Measurements from ENCODE around the gene SNF8.
A peak's percentile ranks its signal among the peaks of the same experiment; 100 is the strongest.

Gene SNF8

DNA sequence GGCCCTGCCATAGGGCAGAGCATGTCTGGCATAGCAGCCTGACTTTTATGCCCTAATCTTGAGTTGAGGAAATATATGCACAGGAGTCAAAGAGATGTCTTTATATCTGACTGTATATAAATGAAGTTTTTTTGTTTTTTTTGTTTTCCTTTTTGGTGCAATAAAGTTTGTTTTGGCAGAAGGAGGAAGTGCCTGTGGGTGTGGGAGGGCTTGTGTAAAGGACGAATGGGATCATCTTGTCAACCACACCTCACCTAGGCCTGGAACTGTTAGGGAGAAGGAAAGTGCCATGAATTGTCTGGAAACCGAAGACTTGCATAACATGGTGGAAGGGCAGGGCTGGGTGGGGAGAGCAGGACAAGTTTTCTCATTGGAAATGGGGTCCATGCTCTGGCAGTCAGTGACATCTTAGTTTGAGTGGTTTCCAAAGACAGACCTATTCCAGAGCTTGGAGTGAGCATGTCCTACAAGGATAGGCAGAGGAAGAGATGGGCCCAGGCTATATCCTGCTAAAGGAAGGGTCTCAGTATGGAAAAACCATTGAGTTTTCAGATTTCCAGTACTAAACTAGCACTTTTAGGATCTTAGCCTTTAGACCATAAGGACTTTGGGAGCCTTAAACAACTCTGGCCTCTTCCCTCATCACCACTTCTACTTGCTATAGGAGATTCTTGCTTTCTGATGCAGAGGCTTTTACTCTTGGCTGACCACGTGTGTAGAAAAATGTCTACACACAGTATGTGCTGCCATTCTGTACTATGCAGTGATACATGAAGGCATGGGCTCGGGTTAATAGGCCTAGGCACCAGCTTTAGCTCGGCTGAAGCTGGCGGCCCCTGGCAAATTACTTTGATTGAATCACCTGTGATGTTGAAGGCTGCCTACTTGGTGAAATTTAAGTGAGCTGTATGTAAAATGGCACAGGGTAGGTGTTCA lies 15.5 kb downstream of the SNF8 start:
- DNase-seq = no peak

DNA sequence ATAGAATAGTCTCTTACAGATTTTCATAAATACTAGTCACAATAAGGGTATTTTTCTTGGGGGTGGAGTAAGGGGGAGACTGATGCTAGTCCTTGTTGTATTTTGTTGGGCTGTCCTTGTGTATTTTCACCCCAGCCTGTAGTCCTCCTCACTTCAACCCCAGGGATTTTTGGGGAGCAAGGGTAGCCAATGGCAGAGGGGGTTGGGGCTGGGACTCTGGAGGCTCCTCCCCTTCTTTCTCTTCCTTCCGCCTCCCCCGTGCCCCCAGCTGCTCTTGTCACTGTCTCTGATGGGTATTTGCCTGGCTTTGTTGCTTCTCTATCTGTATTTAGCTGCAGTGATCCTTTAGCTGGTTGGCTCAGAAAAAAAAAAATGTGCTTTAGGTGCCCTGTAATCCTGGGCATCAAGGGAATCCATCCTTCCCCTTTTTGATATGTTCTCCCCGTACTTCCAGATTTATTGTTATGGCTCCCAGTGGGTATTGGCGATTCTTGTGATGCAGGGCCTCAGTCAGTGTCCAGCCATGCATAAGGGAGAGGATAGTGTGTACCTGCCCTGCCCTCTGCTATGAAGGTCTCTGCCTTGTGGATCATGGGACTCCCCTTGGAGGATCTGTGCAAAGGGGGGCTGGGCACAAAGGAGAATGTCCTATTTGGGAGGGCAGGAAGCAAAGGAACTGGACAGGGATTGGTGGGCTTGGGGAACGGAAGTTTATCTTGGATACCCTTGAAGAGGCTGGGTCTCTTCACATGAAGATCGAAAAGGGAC lies 16.5 kb downstream of the SNF8 start:
- no peak for DNase-seq

DNA sequence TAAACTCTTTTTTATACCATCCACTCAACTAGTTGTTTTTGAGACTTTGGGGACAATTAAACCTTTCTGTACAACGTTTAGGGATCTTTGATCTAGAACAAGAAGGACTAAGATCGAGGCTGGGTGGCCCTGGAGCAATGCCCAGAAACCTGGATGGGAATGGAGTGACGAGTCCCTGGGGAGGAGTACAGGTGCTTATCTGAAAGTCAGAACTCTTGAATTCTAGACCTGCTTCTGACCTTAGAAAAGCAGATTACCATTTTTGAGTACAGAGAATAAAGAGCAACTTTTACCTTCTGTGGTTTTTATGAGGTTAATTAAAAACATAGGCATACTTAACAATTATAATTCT lies 18.7 kb downstream of the SNF8 start:
- no peak for DNase-seq

DNA sequence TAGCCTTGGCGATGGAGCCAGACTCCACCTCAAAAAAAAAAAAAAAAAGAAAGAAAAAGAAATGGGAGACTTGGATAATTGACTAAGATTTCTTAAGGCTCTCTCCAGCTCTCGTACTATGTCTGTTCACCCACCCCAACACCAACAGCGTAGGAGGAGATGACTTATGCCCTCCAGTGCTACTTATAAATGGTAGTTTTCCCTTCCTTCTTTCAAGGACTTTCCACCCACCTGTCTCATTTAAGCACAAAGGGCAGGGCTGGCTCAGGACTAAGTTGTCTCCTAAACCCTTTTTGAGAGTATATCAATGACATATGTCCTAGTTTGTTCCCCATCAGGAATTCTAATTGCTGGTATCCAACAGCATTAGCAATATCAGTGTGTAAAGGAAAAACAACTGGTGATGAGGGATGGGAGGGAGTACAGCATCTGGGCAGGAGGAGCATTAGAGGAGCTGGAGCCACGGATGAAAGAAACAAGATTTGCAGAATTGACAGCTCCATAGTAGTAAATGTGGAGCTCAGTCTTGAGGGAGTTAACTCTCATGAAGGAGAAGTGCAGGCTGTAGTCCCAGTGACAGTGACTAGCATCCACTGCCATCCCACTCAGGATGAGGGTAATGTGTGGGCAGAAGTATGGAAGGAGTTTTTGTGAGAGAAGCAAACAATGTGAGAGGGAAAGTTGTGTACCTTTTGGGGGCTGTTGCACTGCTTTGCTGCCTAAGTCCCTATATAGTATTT lies 19.2 kb downstream of the SNF8 start:
- no peak for DNase-seq

DNA sequence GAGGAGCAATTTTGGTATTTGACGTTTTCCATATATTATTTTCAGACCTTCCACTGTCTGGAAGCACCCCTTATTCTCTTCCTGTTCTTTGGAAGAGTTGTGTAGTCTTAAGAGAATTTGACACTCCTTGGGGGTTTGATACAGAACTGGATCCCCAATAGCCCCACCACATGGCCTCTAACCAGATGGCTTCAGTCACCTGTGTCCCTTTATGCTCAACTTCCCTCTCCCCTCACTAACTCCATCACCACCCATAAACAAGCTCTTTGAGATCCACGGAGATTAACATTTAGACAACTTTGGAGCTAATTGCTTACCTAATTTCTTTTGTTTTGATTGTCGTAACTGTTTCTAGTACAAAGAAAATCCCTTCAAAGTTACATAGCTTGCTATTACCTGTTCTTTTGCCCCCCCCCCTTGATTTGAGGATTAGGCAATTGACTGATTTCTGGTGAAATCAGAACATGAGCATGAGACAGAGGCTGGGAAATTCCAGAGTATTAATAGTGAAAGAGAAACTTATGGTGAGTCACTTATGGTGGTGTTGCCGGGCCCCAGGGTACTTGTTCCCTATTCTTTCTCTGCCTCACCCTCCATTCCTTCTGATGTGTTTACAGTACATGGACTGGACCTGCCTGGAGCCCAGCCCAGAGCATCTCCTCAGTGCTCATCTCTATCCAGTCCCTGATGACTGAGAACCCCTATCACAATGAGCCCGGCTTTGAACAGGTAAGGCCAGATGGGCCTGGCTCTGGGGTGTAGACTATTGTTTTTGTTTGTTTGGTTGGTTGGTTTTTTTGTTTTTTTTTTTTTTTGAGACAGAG lies 29.0 kb downstream of the SNF8 start:
- DNase-seq = no peak

DNA sequence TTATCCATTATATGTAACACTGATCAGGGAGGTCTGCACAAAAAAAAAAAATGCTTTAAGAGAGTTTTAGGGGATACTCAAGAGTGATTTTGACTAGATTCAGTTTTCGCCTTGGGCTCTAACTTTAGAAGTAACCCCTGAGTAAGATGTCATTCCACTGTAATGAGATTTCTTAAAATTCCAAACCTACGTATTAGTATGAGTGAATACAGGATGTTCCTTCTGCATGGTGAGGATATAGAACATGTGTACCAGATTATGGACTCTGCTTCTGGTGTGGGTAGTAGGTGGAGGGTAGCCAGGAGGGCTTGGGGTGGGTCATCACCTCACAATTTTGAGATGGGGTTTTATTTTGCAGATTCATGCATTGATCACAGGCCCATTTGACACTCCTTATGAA lies 32.2 kb downstream of the SNF8 start:
- DNase-seq = no peak

DNA sequence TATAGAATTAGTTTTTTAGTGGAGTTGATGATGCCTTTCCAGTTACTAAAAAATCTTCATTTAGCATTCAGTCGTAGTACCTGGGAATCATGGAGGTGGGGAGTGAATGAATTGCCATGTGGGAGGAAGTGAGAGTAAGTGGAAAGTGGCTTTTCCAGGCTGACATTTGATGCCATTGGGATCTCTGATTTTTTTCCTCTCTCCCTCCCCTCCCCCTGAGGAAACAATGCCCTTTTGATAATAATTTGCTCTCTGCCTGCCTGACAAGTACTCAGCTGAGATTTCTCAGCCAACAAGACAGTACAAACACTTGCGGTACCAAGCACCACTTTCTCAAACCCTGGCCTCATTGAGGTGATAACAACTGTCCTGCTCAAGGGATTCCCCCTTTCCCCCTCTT lies 34.3 kb downstream of the SNF8 start:
- peak; percentile 6 for DNase-seq

DNA sequence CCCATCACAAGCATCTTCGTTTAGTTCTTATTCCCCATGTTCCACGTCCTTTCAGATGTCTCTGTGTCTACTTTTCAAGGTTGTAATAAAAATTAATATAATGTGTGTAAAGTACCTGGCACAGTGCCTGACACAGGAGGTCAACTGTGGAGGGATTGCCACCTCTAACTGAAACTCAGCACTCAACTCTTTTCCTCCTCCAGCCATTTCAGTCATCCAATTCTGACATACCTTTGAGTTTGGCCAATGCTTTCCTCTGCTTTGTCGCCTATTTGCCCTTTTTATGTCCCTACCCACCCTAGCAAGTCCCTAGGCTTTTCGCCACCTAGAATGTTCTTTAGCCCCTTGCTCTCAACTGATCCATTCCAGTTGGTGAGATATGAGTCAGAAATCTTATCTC lies 34.9 kb downstream of the SNF8 start:
- DNase-seq = no peak

DNA sequence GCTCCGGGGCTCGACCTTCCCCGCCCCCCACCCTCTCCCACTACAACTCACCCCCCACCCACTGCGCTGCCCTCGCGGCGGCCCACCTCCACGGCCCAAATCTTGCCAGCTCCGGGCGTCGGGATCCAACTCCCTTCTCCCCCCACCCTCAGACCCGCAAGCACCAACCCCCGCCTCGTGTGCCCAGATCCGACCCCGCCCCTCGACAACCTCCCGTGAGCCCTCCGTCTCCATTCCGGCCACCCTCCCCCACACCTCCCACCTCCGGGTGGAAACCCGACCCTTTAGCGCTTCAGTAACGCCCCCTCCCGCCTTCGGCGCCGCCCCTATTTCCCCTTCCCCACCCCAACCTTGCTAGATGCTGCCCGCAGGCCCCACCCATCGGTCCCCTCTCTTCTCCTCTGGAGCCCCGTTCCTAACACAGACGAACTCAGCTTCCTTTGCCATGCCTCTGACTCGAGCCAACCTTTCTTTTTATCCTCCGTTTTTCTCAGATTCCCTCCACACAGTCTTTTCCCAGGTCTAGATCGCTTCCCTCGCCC lies 35.7 kb downstream of the SNF8 start:
- DNase-seq = peak; percentile 71

DNA sequence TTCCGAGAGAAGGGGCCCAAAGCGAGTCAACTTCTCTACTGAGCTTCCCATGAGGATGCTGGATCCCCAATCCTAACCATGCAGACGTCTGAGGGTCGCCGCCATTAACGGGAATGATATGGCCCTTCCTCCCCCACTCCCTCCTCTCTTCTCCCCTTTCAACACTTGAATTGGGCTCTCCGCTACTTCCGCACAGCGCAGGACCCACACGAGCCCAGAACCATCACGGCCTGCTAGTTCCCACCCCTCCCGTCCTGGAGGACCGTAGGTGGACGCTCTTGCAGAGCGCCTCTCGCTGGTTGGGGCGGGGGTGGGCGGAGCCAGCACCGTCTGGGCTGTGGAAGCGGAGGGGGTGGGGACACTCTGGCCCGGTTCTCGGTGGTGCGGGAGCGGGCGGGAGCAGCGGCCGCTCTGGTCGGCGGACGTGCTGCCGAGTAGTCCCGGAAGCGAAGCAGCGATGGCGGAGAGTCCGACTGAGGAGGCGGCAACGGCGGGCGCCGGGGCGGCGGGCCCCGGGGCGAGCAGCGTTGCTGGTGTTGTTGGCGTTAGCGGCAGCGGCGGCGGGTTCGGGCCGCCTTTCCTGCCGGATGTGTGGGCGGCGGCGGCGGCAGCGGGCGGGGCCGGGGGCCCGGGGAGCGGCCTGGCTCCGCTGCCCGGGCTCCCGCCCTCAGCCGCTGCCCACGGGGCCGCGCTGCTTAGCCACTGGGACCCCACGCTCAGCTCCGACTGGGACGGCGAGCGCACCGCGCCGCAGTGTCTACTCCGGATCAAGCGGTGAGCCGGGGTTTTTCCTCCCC lies 36.4 kb downstream of the SNF8 start, which contains the start of gene UBE2Z:
TSS of gene UBE2Z (plus strand) at position 361 of the 797 bp plus-strand sequence. CDS start at position 458, 97 bp downstream.
- DNase-seq = peak; percentile 90

DNA sequence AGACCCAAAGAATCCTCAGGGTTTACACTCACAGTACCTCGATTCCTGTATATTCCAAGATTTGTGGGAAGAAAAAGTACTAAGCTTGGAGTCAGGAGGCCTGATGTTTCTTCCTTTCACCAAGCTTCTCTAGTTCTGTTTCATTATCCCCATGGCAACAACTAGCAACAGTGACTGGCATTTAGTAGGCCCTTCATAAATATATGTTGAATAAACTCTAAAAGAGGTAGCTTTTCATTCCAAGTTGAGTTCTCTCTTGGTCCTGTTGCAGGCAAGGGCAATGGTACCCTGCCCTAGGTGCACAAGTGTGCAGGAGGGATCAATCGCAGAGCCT lies 37.0 kb downstream of the SNF8 start:
- DNase-seq = no peak

DNA sequence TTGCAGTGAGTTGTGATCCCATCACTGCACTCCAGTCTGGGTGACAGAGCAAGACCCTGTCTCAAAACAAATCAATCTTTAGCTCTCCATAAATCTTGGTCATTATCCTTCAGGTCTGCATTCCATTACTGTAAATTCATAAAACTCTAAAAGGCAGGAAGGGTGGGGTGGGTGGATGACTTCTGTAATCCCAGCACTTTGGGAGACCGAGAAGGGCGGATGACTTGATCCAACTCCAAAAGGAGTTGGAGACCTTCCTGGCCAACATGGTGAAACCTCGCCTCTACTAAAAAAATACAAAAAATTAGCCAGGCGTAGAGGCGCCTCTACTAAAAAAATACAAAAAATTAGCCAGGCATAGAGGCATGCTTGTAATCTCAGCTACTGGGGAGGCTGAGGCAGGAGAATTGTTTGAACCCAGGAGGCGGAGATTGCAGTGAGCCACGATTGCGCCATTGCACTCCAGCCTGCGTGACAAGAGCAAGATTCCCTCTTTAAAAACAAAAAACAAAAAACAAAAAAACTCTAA lies 38.6 kb downstream of the SNF8 start:
- no peak for DNase-seq

DNA sequence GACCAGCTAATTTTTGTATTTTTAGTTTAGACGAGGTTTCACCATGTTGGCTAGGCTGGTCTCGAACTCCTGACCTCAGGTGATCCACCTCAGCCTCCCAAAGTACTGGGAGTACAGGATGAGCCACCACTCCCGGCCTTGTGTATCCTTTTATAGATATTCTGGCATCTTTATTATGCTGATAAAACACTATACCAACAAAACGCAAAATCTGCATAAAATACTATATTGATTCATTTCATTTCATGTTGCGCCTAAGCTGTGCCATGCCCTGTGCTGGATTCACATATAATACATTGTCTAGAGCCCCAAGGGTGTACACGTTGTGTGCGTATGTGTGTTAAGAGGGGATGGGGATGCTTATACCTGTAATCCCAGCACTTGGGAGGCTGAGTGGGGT lies 40.2 kb downstream of the SNF8 start:
- DNase-seq = no peak

DNA sequence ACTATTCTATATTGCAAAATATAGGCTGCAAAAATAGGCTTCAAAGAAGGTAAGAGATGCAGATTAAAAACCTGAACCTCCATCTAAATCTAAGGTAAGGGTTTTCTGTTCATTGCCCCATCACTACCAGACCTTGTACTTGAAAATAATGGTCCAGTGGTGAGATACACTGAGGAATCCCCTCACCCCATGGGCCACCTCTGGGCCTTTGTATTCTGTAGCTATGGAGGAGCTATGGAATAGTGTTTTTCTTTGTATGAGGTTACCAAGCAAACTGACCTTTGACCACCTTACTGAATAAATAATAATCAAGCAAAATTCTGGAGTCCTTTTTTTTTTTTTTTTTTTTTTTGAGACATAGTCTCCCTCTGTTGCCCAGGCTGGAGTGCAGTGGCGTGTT lies 41.2 kb downstream of the SNF8 start:
- no peak for DNase-seq

DNA sequence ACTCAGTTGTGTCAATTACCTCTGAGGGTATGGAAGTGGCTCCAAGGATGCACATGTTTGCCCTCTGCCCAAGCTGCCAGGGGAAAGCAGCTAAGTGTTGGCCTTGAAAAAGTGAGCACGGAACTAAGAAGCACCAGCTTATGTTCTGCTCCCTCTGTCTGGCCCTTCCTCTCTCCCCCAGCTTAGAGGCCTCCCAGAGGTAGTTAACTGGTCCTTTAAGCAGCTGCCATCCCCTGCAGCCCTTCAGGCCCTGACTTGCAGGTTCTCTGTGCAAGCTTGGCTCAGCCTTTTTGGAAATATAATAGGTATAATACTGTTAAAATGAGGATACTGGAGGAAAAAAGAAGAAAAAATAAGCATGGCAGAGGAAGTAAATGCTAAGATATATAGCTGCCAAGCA lies 43.4 kb downstream of the SNF8 start:
- DNase-seq = no peak

DNA sequence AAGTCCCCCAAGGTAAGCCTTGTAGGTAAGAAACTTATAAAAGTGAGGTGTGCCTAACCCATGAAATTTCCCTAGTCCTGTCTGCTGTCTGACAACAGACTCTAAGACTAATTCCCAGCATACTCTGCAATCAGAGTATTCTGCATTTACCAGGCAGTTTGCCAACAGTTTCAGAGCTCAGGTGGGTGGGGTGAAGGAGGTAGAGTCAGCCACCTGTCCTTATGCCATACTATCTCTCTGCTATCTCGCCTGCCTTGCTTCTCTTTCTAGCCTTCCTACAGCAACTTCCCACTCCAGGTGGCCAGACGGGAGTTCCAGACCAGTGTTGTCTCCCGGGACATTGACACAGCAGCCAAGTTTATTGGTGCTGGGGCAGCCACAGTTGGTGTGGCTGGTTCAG lies 49.8 kb downstream of the SNF8 start:
- no peak for DNase-seq

DNA sequence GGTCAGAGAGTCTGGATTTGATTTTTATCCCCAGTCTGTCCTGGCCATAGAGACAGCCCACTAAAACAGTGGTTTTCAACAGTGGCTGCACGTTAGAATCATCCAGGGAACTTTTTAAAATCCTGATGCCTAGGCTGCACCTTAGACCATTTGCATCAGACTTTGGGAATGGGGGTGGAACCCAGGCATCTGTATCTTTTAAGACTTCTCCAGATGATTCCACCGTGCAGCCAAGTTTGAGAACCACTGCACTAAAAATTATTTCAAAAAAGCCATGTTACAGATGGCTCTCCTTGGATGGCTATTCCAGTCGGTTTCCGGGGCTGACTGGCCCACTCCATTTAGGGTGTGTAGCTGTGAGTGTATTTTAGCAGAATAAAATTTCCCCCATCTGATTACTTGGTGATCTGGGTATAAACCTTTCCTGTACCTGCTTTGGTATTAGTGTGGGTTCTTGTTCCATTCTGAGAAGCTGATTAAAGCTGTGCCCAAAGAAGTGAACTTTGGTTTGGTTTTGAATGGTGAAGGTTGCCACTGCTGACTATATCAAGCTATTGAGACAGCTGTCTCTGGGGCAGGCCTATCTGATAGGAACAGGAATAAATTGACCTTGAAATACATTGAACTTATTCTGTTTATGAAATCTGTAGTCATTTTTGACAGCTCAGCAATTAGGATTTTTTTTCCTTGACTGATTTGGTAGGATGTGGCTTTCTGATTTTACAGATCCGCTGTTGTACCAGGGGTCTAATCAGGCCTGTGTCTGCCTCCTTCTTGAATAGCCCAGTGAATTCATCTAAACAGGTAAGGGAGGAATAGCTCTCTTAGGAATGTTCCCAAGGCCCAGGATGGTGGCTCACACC lies 50.8 kb downstream of the SNF8 start:
- DNase-seq = no peak

DNA sequence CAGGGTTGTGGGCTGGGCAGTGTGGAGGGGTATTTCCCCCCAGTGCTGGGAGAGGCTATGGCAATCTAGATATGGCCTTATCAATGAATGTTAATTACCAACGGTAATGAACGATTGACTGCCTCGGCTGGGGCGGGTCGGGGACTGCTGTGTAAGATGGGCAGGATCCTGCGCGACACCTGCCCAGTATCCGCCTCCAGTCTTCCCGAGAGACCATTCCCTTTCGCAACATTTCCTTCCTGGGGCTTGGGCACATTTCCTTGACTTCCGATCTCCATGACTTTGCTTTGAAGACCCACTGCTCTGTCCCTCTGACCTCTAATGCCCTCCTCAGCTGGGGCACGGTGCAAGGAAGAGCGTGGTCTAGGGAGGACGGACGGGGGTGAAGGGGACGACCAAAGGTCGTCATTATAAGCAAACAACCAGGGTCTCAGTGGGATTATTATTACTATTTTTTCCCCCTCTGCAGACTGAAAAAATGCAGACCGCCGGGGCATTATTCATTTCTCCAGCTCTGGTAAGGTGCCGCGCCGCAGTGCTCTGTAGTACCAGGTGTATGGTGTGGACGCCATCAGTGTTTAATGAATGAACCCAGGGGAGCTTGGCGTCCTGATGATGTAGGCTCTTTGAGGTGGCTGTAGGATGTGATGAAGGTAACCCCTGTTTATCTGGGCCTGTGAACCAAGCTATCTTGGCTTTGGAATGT lies 51.5 kb downstream of the SNF8 start:
- no peak for DNase-seq

DNA sequence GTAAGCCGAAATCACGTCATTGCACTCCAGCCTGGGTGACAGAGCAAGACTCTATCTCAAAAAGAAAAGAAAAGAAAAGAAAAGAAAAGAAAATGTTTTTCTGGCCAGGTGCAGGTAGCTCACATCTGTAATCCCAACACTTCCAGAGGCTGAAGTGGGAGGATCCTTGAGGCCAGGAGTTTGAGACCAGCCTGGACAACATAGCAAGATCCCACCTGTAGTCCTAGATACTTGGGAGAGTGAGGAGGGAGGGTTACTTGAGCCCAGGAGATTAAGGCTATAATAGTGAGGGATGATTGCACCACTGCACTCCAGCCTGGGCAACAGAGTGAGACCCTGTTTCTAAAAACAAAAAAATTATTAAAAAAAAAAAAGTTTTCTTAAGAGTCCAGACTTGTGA lies 54.6 kb downstream of the SNF8 start:
- DNase-seq = no peak

DNA sequence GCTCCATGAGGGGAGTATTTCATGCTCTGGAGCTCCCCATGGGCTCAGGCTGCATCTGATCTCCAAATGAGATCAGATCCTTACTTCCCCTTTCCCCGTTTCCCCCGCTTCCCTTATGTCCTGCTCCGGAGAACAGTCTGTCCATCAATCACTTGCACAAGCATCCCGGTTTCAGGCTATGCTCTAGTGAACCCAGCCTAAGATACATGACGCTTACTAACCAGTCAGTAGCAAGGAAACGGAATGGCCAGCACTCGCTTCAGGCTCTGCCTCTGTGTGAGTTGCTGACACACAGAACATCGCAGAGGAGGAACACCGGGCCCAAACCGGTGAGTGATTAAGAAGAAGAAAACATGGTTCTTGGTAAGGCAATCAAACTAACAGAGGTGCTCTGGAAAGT lies 61.5 kb downstream of the SNF8 start:
- DNase-seq = no peak

All from NCI-H2029 (cell line).